ENCODE results near the gene CCDC33. TPM values are rescaled to one million over a fixed set of nuclear protein-coding genes. Genes with fewer than 3 reads are reported as not detected.

Gene CCDC33
- total RNA-seq, 1 experiment from 2014 or later = 0.15 TPM

DNA sequence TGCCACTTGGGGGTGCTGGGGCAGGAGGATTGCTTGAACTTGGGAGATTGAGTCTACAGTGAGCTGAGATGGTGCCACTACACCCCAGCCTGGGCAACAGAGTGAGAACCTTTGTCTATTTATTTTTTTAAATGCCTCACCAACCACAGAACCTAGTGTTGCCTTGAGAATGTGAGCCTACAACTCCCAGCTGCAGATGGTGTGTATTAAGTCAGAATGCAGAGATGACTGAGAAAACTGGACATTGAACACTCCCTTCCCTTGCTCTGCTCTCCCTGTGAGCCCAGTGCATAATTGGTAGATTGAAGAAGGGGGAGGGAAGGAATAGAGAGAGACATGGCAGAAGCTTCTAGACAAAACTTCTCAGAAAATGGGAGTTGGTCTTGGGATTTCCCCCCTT lies 53.5 kb downstream of the CCDC33 start:
- Histone ChIP-seq H2AFZ (ENCODE audit: low read depth, low read length, poor library complexity, severe bottlenecking) (no peak overlapping the region), H3K27ac (ENCODE audit: low read depth, low read length) (no peak overlapping the region), H3K9ac (ENCODE audit: low read length) (no peak overlapping the region), H3K4me1 (ENCODE audit: control insufficient read depth in 1 of 2, insufficient read depth in 2 of 2, low read length in 2 of 2) (0 out of 4 replicates have a peak, but pooled peaks cover 0 to 3% of the 10 kb centered on the region in 2 experiments), H3K4me3 (replicated peaks in 1 of 2; ENCODE audit: low read depth in 1 of 2, low read length in 2 of 2) (no peak overlapping the region), H3K9me3 (ENCODE audit: control insufficient read depth in 1 of 2, insufficient read depth in 1 of 2, low read depth in 1 of 2, low read length in 2 of 2) (no peaks in the 10 kb centered on the region), H3K27me3 (ENCODE audit: insufficient read depth, low read length) (peaks cover 61% of the 10 kb centered on the region), H3K9me2 (ENCODE audit: insufficient read depth) (no peaks in the 10 kb centered on the region), H3K79me2 (ENCODE audit: insufficient read depth, low read length) (no peaks in the 10 kb centered on the region), H4K20me1 (ENCODE audit: insufficient read depth) (no peaks in the 10 kb centered on the region), H3K4me2 (ENCODE audit: low read length) (no peak overlapping the region), H3K36me3 (ENCODE audit: control insufficient read depth in 1 of 2, insufficient read depth in 2 of 2, low read length in 2 of 2) (no peaks in the 10 kb centered on the region)
- intact Hi-C loops (cut with micrococcal nuclease) = no loop called here
- POLR2A ChIA-PET = no interaction called here
- ATAC-seq (no peak), DNase-seq (ENCODE audit: low read depth, low spot score) (no peak)
- BruUV-seq (replicated peaks) = no TSS peak
- RAD21 ChIA-PET (ENCODE audit: low non-redundant PET in 1 of 2, low total read pairs in 2 of 2, uncharacterized antibody in 2 of 2, unreplicated experiment in 2 of 2) = no interaction called here
- CTCF ChIA-PET = no interaction called here
- TF ChIP-seq POLR2AphosphoS5 (IDR thresholded peaks at IDR 0.05; ENCODE audit: low read depth, low read length) (no peak), FOSL1 (IDR thresholded peaks at IDR 0.05; ENCODE audit: low read depth) (no peak), SIN3A (IDR thresholded peaks at IDR 0.05; ENCODE audit: low read depth) (no peak), EZH2phosphoT487 (IDR thresholded peaks at IDR 0.05; ENCODE audit: borderline replicate concordance) (no peak), EZH2 (IDR thresholded peaks at IDR 0.05) (no peak), TCF7L2 (IDR thresholded peaks at IDR 0.05; ENCODE audit: borderline replicate concordance, extremely low read depth, insufficient read depth, insufficient read length) (no peak), EGR1 (IDR thresholded peaks at IDR 0.05; ENCODE audit: low read depth) (no peak), ELF1 (IDR thresholded peaks at IDR 0.05; ENCODE audit: borderline replicate concordance, low read depth) (no peak), RAD21 (IDR thresholded peaks at IDR 0.05; ENCODE audit: low read depth) (no peak)
- TF ChIP-seq, protein P1, sequence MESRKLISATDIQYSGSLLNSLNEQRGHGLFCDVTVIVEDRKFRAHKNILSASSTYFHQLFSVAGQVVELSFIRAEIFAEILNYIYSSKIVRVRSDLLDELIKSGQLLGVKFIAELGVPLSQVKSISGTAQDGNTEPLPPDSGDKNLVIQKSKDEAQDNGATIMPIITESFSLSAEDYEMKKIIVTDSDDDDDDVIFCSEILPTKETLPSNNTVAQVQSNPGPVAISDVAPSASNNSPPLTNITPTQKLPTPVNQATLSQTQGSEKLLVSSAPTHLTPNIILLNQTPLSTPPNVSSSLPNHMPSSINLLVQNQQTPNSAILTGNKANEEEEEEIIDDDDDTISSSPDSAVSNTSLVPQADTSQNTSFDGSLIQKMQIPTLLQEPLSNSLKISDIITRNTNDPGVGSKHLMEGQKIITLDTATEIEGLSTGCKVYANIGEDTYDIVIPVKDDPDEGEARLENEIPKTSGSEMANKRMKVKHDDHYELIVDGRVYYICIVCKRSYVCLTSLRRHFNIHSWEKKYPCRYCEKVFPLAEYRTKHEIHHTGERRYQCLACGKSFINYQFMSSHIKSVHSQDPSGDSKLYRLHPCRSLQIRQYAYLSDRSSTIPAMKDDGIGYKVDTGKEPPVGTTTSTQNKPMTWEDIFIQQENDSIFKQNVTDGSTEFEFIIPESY (IDR thresholded peaks at IDR 0.05; ENCODE audit: extremely low read depth, insufficient replicate concordance, low read length) = no peak
- TF ChIP-seq, protein P2, sequence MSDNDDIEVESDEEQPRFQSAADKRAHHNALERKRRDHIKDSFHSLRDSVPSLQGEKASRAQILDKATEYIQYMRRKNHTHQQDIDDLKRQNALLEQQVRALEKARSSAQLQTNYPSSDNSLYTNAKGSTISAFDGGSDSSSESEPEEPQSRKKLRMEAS (IDR thresholded peaks at IDR 0.05) = no peak
- TF ChIP-seq, protein P3, sequence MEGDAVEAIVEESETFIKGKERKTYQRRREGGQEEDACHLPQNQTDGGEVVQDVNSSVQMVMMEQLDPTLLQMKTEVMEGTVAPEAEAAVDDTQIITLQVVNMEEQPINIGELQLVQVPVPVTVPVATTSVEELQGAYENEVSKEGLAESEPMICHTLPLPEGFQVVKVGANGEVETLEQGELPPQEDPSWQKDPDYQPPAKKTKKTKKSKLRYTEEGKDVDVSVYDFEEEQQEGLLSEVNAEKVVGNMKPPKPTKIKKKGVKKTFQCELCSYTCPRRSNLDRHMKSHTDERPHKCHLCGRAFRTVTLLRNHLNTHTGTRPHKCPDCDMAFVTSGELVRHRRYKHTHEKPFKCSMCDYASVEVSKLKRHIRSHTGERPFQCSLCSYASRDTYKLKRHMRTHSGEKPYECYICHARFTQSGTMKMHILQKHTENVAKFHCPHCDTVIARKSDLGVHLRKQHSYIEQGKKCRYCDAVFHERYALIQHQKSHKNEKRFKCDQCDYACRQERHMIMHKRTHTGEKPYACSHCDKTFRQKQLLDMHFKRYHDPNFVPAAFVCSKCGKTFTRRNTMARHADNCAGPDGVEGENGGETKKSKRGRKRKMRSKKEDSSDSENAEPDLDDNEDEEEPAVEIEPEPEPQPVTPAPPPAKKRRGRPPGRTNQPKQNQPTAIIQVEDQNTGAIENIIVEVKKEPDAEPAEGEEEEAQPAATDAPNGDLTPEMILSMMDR (IDR thresholded peaks at IDR 0.05 in 2 of 3, conservative IDR thresholded peaks at IDR 0.05 in 1 of 3; ENCODE audit: borderline replicate concordance in 1 of 3, insufficient read depth in 1 of 3, low read depth in 2 of 3, low read length in 2 of 3) = no peak
- TF ChIP-seq, protein P4, sequence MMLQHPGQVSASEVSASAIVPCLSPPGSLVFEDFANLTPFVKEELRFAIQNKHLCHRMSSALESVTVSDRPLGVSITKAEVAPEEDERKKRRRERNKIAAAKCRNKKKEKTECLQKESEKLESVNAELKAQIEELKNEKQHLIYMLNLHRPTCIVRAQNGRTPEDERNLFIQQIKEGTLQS (IDR thresholded peaks at IDR 0.05) = no peak

All from HCT116 (cell line).